ENCODE results near the gene MPHOSPH9.

GRCh38 chr12:123142921-123143735 lies 89.8 kb downstream of the MPHOSPH9 start:
- TF ChIP-seq, protein P1, sequence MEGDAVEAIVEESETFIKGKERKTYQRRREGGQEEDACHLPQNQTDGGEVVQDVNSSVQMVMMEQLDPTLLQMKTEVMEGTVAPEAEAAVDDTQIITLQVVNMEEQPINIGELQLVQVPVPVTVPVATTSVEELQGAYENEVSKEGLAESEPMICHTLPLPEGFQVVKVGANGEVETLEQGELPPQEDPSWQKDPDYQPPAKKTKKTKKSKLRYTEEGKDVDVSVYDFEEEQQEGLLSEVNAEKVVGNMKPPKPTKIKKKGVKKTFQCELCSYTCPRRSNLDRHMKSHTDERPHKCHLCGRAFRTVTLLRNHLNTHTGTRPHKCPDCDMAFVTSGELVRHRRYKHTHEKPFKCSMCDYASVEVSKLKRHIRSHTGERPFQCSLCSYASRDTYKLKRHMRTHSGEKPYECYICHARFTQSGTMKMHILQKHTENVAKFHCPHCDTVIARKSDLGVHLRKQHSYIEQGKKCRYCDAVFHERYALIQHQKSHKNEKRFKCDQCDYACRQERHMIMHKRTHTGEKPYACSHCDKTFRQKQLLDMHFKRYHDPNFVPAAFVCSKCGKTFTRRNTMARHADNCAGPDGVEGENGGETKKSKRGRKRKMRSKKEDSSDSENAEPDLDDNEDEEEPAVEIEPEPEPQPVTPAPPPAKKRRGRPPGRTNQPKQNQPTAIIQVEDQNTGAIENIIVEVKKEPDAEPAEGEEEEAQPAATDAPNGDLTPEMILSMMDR (IDR thresholded peaks at IDR 0.05) = no peak
- TF ChIP-seq POLR2A (IDR thresholded peaks at IDR 0.05) = no peak

All from heart left ventricle (tissue), 13 donors.